PFSK-1 (cell line): ENCODE measurements around the gene STXBP3.

Experiments
- FOXP2 ChIP-seq: optimal IDR thresholded peaks from 2 replicates; pipeline ENCODE3; 2011; ENCODE audit warnings: borderline replicate concordance, control low read depth, inconsistent platforms; ENCODE audit not compliant: insufficient read depth; ENCODE audit errors: extremely low read length, extremely low read depth
- POLR2AphosphoS5 ChIP-seq: IDR thresholded peaks from 2 replicates; pipeline ENCODE4 v1.6.1; 2012; ENCODE audit warnings: low read depth, mild to moderate bottlenecking, control low read depth, low read length, moderate library complexity
- REST ChIP-seq, 2 experiments: IDR thresholded peaks; 2 replicates each; pipeline versions ENCODE4 v1.6.1 to v1.8.0; 2011 to 2012; ENCODE audit warnings: low read depth in 2 of 2, low read length in 2 of 2, control low read depth in 1 of 2, inconsistent platforms in 1 of 2, mild to moderate bottlenecking in 1 of 2, moderate library complexity in 1 of 2; ENCODE audit not compliant: insufficient read depth in 1 of 2
- SIN3A ChIP-seq: IDR thresholded peaks from 2 replicates; pipeline ENCODE4 v1.6.1; 2012; ENCODE audit warnings: mild to moderate bottlenecking, low read length, moderate library complexity, borderline replicate concordance; ENCODE audit not compliant: insufficient read depth
- TAF1 ChIP-seq: IDR thresholded peaks from 2 replicates; pipeline ENCODE4 v1.6.1; 2012; ENCODE audit warnings: low read length, control low read depth, borderline replicate concordance; ENCODE audit not compliant: insufficient read depth

STXBP3 gene

GRCh38 chr1:108832929-108833328, 86.5 kb downstream of the STXBP3 start:
- TF ChIP-seq TAF1 (no peak), POLR2AphosphoS5 (no peak), SIN3A (no peak), REST (IDR thresholded peaks at IDR 0.05; ENCODE audit: insufficient read depth in 1 of 2, low read depth in 2 of 2, low read length in 2 of 2) (no peak), FOXP2 (no peak)

DNA sequence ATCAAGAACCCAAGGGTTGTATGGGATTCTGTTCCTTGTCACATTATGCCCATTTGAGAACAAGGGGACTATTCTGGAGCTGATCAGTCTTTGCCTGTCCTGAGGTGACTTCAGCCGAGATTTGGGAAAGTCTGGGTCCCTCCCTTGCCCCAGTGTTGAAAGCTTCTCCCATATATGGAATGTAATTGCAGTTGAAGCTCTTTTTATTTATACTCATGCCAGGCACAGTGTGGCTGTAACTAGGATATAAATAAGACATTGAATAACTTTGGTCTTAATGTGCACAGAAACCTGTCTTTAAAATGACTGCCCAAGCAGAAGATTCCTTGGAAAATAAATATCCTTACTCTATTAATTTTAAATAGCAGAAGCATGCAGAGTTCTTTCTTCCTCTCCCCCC, 95.2 kb downstream of the STXBP3 start:
- no peak for TF ChIP-seq FOXP2
- TF ChIP-seq SIN3A, result no peak

- TF ChIP-seq POLR2AphosphoS5 (no peak), SIN3A (no peak)
Observed at GRCh38 chr1:108842525-108843181, 96.2 kb downstream of the STXBP3 start.

DNA sequence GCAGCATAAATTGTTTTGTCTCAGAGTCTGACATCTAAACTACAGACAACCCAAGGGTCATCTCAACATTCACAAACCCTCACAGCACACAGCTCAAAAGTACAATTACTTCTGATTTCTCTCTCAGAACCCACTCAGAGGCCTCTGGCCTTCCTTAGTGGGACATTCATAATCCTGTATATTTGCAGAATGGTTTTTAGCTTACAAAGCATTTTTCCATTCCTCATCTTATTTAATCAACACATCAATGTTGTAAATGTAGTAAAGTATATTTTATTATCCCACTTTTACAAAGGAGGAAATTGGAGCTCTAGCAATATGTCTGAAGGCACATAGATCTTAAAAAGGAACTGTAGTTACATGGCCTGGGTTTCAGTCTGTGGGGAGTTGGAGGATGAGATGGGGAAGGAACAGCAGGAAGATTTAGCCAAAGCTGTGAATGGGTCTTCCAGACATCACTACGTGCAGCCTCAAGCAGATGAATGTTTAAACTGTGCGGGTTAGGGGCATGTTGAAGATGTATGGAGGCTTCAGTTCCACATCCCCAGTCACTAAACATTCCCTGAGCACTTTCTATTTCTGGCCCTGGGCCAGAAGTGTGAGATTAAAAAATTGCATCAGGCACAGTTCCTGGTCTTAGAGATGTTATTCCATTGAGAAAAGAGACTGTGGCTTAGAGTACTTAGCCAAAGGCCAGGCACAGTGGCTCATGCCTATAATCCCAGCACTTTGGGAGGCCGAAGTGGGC, 97.1 kb downstream of the STXBP3 start:
- TF ChIP-seq FOXP2 (no peak), SIN3A (no peak), REST (IDR thresholded peaks at IDR 0.05; ENCODE audit: insufficient read depth in 1 of 2, low read depth in 2 of 2, low read length in 2 of 2) (no peak), TAF1 (no peak), POLR2AphosphoS5 (no peak)

- TF ChIP-seq FOXP2 (no peak), POLR2AphosphoS5 (no peak)
Observed at GRCh38 chr1:108845446-108845845, 99.0 kb downstream of the STXBP3 start.

- TF ChIP-seq TAF1 (no peak), POLR2AphosphoS5 (no peak), SIN3A (no peak), REST (IDR thresholded peaks at IDR 0.05; ENCODE audit: insufficient read depth in 1 of 2, low read depth in 2 of 2, low read length in 2 of 2) (no peak), FOXP2 (no peak)
Observed at GRCh38 chr1:108845991-108846390, 99.5 kb downstream of the STXBP3 start.

- TF ChIP-seq REST (IDR thresholded peaks at IDR 0.05; ENCODE audit: insufficient read depth in 1 of 2, low read depth in 2 of 2, low read length in 2 of 2) (no peak), POLR2AphosphoS5 (no peak), FOXP2 (no peak), TAF1 (no peak), SIN3A (no peak)
Observed at GRCh38 chr1:108847494-108847893, 101.0 kb downstream of the STXBP3 start.
